ENCODE data around the gene BAIAP2L1.
"Not testable (repeated sequence)": the region's sequence is repeated elsewhere in the genome, so short reads cannot be mapped to it uniquely, and the experiment has no call there.

The BAIAP2L1 gene

GRCh38 chr7:98400542-98401340 is at the start of gene BAIAP2L1:
Gene BAIAP2L1 (minus strand): TSS chr7:98401090. CDS start chr7:98400852, 238 bp downstream.
- peak; percentile 87 for DNase-seq

- DNase-seq = no peak
These were observed 47.9 kb upstream of the BAIAP2L1 start for GRCh38 chr7:98448766-98449165.

DNA sequence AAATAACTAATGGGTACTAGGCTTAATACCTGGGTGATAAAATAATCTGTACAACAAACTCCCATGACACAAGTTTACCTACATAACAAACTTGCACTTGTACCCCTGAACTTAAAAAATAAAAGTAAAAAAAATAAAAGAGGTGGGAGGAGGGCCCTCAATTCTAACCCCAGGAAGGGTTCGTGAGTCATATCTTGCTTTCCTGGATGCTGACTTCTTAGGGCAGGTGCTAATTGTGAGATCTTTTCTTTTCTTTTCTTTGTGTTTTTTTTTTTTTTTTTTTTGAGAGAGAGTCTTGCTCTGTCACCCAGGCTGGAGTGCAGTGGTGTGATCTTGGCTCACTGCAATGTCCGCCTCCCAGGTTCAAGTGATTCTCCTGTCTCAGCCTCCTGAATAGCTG is 40.1 kb upstream of the BAIAP2L1 start:
- not testable (repeated sequence) for DNase-seq

GRCh38 chr7:98439484-98439883 is 38.6 kb upstream of the BAIAP2L1 start:
- no peak for DNase-seq

GRCh38 chr7:98434087-98434486 is 33.2 kb upstream of the BAIAP2L1 start:
- DNase-seq = no peak

GRCh38 chr7:98429799-98430198 is 28.9 kb upstream of the BAIAP2L1 start:
- DNase-seq = no peak

- DNase-seq = no peak
These were observed 22.2 kb upstream of the BAIAP2L1 start for GRCh38 chr7:98423043-98423442.

GRCh38 chr7:98420966-98421612 is 20.2 kb upstream of the BAIAP2L1 start:
- peak; percentile 74 for DNase-seq

DNA sequence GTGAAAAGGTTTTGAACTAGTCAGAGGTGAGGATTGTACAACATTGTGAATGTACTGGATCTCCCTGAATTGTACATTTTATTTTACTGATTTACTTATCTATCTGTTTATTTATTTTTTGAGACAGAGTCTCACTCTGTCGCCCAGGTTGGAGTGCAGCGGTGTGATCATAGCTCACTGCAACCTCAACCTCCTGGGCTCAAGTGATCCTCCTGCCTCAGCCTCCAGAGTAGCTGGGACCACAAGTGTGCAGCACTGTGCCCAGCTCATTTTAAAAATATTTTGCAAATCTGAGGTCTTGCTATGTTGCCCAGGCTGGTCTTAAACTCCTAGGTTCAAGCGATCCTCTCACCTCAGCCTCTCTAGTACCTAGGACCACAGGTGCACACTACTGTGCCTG is 19.1 kb upstream of the BAIAP2L1 start:
- DNase-seq = not testable (repeated sequence)

DNA sequence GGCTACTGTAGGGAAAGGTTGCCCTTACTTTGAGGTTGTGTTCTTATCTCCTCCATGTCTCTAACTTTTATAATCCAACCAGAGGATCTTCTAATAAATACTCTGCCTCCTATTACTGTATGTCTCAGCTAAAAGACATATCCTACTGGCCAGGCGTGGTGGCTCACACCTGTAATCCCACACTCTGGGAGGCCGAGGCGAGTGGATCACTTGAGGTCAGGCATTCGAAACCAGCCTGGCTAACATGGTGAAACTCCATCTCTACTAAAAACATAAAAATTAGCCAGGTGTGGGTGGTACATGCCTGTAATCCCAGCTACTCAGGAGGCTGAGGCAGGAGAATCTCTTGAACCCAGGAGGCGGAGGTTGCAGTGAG is 18.4 kb upstream of the BAIAP2L1 start:
- not testable (repeated sequence) for DNase-seq

DNA sequence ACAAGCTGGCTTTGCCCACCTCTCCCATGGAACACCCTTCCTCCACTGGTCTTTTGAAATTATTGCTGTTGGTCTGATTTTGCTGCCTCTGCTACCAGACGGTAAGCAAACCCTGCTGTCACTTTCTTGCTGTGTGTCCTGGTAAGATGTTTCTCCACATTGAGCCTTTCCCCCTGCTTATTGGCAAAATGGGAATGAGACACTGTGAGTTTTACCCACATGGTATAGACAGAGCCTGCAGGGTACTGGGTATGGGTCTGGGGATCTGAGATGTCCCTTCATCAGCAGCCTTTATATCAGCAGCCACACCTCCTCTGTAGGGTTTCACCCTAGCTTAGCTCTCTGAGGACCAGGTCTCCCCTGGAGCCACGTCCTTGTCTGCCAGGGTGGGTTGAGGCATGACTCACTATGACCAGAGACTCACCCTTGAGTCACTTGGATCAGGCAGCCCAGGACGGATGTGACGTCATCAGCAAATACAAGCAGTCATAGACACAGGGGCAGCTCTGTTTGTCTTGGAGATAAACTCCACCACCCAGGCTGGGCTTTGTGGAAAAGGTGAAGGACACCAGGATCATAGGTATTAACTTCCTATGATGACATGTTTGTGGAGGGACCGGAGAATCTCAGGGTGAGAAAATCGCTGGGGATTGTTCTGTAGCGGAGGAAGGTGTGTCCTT is 17.9 kb upstream of the BAIAP2L1 start:
- DNase-seq = no peak

DNA sequence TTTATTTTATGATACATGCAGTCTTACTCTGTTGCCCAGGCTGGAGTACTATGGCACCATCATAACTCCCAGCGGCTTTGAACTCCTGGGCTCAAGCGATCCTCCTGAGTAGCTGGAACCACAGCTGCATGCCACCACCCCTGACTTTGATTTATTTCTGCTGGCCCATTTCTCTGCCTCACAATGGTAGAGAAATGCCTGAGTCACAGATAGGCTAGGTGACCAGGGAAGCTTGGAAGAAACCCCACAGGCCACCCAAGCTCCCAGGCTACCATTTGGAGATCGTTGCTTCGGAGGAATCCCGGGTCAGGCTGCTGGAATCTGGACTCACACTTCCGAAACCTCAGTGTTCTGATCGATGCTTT is 17.4 kb upstream of the BAIAP2L1 start:
- DNase-seq = no peak

DNA sequence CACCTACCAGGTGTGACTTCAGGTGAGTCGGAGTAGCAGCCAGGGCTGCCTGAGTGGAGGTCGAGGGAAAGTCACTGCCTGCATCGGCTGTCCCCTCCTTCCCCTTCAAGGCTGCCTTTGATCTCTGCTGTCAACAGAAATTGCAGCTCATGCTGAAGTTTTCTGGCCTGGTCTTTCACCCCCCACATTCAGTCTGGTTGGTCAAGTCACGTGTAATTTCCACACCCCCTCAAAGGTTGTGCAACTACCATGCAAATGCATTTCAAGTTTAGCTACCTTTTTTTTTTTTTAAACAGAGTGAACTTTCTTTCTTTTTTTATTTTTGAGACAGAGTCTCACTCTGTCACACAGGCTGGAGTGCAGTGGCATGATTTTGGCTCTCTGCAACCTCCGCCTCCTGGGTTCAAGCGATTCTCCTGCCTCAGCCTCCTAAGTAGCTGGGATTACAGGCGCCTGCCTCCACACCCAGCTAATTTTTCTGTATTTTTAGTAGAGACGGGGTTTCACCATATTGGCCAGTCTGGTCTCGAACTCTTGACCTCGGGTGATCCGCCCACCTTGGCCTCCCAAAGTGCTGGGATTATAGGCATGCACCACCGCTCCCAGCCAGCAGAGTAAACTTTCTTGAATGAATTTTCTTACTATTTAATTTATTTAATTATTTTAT is 16.8 kb upstream of the BAIAP2L1 start:
- DNase-seq = not testable (repeated sequence)

GRCh38 chr7:98414205-98414900 is 13.5 kb upstream of the BAIAP2L1 start:
- no peak for DNase-seq

- not testable (repeated sequence) for DNase-seq
These were observed 12.8 kb upstream of the BAIAP2L1 start for GRCh38 chr7:98413655-98414054.

- no peak for DNase-seq
These were observed 9.0 kb upstream of the BAIAP2L1 start for GRCh38 chr7:98409843-98410242.

GRCh38 chr7:98408146-98408545 is 7.3 kb upstream of the BAIAP2L1 start:
- not testable (repeated sequence) for DNase-seq

- no peak for DNase-seq
These were observed 5.9 kb upstream of the BAIAP2L1 start for GRCh38 chr7:98406827-98407226.

DNA sequence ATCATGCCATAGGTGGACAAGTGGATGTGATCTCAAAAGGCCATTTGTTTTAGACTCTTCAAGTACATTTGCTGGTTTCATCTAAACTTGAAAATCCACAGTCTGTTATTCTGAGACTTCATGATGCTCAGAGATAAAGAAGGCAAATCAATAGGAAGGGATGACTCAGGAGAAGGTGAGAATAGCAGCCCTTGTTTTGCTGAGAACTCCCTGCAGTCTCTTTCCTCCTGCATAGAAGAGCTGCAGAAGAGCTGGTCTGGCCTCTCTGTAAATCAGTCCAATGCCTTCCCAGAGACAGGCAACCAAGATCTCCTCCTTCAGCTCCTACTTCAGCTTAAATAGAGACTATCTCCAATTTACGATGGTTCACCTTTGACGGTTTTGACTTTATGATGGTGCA is 4.0 kb upstream of the BAIAP2L1 start:
- DNase-seq = no peak

DNA sequence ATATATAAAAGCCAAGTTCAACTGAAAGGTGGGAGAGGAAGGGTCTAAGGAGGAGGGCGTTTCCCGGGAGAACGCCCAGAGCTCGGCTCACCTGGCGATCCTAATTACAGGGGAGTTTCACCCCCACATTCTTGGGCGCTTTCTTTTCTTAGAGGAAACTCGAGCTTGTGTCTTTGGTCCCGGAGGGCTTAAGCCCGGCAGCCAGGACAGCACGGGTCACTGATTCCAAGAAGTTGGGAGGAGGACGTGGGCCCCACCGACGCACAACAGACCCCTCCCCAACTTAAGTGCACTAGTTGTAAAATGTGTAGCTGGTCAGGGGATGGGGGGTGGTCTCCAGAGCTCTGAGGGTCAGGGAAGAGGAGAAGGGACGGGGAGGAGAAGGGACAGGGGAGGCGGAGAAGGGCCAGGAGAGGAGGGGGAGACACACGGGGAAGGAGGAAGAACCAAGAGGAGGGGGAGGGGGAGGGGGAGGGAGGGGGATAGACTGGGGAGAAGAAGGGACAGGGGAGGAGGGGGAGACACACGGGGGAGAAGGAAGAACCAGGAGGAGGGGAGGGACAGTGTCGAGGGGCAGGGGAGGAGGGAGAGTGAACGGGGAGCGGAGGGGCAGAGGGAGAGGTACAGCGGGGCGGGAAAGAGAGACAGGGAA is 874 bp downstream of the BAIAP2L1 start:
- no peak for DNase-seq

DNA sequence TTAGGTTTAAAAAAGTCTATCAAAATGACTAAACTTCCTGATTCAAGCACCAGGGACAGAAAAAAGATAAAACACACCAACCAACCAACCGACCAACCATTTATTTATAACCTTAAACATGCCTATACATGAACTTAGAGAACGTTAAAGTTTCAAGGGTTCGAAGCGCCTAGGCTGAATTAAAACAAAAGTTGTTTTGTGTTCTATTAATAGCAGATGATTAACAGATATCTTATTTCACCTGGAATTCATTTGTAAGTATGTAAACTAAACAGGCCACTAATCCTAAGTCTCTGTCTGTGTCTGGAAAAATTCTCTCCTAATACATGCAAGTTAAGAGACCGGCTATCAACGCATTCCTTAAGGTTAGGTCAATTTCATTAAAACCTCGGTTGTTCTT is 1.4 kb downstream of the BAIAP2L1 start:
- DNase-seq = no peak
